ENCODE measurements around the gene MMP23B.
"Not testable (repeated sequence)": the region's sequence is repeated elsewhere in the genome, so short reads cannot be mapped to it uniquely, and the experiment has no call there.

MMP23B gene

DNA sequence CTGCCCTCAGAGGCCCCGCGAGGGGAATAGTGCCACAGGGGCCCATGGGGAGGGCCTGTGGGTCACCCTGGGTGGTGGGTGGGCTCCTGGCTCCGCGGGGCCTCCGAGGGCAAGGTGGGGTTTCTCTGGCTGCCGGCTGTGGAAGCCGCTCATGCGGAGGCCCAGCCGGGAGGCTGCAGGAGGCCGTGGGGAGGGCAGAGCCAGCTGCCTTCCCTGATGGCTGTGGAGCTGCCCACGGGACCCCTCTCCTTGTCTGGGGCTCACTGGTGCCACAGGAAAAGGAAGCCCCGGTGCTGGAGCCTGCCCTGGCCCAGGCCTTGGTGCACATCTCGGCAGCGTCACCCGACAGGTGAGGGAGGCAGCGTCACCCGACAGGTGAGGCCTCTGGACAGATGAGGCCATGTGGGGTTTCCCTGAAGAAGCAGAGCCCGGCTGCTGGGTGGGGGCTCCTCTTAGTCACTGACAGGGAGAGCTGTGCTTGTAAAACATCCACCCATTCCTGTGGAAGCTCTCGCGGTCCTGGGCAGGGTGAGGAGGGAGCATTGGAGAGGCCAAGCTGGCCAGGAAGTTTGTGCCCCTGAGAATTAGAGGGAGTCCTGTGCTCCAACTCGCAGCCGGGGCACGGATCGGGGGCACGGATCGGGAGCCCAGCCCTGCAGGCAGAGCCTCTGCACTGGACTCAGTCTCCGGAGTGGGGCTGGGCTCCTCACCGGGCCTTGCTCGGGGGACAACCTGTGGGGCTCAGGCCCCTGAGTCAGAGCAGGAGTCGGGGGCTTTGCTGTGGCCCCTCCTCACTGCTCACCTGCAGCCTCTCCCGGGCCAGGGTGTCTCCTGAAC is 10.6 kb upstream of the MMP23B start:
- no peak for DNase-seq

DNA sequence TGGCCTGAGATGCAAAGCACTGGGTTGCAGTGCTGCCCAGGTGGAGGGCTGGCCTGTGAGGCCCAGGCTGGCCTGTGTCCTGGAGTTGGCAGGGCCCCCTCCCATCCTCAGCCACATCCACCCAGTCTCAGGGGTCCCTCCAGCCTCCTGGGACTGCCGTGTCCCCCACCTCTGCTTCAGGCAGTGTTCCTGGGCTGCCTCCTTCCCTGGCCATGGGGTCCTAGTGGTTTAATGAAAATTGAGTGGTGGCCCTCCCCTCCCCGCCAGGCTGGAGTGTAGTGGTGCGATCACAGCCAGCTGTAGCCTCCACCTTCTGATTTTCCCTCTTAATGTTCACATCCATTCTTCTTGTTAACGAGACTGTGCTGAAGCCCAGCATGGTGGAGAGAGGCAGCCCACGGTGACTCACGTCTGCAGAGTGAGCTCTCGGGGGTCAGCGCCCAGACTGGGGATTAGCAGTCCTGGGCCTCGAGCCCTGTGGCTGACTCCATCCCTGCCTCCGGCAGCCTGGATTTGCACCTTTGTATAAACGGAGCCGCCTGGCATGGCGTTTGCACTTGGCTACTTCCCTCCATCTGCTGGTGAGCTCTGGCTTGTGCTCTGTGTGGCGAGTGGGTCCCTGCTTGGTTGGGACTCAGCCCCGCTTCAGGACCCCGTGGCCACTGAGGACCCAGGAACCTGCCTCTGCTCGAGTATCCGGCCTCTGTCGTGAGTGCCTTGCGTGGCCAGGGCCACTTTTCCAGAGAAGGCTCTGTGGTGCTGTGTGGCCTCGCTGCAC is 9.8 kb upstream of the MMP23B start:
- DNase-seq = no peak

DNA sequence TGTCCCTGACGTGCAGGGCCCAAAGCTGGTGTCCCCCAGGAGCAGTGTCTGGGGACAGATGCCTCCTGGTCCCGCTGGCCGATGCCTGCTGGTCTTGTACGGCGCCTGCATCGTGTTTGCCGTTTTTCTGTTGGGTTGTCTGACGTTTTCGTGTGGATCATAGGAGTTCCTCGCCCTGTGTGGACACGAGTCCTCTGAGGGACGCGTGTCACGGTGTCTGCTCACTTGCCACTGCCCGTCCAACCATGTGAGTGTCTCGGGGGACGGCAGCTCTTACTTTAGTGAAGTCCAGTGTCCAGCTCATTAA is 9.2 kb upstream of the MMP23B start:
- no peak for DNase-seq

DNA sequence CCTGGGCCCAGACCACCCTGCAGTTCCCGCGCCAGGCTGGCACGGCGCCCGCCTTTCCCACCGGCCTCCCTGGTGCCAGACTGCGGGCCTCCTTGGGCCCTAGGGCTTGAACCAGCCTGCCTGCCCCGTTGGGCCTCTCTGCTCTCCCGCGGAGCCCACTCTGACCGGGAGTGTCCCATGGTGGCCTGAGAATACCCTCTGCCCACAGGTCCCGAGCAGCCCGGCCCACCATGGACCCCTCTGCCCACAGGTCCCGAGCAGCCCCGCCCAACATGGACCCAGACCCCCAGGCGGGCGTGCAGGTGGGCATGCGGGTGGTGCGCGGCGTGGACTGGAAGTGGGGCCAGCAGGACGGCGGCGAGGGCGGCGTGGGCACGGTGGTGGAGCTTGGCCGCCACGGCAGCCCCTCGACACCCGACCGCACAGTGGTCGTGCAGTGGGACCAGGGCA is 8.8 kb upstream of the MMP23B start:
- no peak for DNase-seq

DNA sequence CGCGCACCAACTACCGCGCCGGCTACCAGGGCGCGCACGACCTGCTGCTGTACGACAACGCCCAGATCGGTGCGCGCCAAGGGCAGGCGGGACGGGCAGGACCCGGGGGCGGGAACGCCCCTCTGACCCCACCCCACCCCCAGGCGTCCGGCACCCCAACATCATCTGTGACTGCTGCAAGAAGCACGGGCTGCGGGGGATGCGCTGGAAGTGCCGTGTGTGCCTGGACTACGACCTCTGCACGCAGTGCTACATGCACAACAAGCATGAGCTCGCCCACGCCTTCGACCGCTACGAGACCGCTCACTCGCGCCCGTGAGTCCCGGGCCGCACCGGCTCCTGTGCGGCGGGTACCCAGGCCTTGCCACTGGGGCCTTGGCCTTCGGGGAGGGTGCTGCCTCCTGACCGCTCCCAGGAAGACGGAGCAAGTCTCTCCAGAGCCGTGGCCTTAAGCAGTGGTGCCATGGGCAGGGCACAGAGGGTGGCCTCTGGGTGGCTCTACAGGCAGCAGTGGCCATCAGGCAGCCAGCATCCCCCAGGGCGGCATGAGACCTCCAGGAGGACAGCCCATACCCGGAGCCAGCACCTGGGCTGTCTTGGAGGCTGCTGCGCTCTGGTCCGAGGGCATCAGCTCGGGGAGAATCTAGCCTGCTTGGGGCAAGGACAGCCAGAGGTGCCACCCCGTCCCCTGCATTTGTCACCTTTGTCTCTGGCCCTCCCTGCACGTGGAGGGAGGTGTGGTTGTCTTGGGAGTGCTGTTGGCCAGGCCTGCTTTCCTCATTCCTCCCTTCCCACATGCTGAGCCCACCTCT is 8.1 kb upstream of the MMP23B start:
- no peak for DNase-seq

DNA sequence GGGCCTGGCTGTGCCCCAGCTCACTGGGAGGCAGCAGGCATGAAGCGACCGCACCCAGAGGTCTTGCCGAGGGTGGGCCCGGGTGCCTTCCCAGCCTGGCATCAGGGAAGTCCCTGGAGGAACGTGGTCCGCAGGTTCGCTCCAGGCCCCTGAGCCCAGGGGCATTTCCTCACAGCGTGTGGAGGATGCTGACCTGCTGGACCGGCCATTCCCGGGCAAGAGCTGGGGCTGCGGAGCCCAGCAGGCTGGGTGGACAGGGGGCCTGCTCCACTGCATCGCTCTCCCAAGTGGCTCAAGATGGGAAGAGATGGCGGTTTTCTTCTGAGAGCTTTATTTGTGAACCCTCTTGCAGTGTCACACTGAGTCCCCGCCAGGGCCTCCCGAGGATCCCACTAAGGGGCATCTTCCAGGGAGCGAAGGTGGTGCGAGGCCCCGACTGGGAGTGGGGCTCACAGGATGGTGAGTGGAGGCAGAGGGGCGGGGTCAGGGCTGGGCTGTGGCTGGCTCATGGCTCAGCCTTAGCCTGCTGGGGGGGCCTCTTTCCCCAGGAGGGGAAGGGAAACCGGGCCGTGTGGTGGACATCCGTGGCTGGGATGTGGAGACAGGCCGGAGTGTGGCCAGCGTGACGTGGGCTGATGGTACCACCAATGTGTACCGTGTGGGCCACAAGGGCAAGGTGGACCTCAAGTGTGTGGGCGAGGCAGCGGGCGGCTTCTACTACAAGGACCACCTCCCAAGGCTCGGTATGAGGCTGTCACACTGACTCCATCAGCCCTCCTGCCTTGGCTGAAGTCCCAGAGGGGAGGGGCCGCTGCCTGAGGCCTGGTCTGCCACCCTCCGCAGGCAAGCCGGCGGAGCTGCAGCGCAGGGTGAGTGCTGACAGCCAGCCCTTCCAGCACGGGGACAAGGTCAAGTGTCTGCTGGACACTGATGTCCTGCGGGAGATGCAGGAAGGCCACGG is 7.2 kb upstream of the MMP23B start:
- no peak for DNase-seq

DNA sequence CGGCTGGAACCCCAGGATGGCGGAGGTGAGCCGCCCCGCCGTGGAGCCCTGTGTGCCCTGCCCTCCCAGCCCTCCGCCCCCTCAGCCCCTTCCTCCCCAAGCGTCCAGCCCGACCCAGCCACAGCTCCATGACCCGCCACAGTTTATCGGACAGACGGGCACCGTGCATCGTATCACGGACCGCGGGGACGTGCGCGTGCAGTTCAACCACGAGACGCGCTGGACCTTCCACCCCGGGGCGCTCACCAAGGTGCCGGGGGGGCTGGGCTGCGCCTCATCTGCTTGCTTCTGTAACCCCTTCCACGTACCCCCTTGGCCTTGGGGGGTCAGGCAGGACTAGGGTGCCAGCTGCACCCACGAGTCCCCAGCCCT is 6.6 kb upstream of the MMP23B start:
- no peak for DNase-seq

DNA sequence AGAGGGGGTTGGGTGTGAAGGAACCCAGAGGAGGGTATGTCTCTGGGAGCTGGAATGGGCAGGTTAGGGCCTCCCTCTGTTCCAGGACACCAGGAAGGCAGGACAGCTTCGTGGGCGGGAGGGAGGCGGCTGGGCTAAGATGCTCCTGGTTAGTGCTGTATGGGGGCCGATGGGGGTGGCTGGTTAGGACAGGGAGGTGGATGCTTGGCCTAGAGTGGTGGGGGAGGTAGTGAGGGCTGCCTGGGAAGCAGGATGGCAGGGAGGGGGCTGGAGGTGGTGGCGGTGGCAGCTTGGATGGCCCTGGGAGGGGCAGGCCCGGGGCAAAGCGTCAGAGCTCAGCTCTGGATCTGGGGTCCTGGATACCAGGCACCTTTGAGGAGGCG is 6.2 kb upstream of the MMP23B start:
- no peak for DNase-seq

DNA sequence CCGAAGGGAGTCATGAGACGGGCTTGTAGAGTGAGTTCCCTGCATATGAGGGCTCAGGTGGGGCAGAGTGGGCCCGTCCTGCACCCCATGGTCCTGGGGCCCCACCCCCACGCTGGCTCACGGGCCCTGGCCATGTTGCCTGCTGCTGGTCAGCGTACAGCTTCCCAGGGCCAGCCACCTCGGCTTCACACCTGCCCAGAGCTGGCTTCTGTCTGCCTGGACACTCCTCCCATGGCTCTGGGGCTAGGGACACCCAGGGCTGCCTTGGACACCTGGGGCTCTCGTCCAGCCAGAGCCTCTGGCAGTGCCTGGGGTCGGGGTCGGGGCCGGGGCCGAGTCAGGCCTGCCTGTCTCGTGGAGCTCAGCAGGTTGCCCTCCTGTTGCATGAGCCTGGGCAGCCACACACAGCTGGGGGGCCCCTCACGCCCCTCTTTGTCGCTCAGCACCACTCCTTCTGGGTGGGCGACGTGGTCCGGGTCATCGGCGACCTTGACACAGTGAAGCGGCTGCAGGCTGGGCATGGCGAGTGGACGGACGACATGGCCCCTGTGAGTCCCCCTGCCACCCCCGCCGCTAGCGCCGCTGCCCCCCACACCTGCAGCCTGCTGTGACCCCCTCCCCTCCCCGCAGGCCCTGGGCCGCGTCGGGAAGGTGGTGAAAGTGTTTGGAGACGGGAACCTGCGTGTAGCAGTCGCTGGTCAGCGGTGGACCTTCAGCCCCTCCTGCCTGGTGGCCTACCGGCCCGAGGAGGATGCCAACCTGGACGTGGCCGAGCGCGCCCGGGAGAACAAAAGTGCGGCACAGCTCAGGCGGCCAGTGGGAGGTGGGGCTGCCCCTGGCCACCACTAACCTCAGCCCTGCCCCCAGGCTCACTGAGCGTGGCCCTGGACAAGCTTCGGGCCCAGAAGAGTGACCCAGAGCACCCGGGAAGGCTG is 5.5 kb upstream of the MMP23B start:
- no peak for DNase-seq

DNA sequence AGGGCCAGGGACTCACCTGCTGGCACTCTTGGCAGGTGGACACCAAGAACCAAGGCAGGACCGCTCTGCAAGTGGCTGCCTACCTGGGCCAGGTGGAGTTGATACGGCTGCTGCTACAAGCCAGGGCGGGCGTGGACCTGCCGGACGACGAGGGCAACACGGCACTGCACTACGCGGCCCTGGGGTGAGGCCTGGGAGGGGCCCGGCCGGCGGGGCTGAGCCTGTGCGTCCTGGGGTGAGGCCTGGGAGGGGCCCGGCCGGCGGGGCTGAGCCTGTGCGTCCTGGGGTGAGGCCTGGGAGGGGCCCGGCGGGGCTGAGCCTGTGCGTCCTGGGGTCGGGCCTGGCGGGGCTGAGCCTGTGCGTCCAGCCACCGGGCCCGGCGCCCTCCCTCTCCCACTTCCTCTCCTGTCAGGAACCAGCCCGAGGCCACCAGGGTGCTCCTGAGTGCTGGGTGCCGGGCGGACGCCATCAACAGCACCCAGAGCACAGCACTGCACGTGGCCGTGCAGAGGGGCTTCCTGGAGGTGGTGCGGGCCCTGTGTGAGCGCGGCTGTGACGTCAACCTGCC is 4.6 kb upstream of the MMP23B start:
- no peak for DNase-seq

DNA sequence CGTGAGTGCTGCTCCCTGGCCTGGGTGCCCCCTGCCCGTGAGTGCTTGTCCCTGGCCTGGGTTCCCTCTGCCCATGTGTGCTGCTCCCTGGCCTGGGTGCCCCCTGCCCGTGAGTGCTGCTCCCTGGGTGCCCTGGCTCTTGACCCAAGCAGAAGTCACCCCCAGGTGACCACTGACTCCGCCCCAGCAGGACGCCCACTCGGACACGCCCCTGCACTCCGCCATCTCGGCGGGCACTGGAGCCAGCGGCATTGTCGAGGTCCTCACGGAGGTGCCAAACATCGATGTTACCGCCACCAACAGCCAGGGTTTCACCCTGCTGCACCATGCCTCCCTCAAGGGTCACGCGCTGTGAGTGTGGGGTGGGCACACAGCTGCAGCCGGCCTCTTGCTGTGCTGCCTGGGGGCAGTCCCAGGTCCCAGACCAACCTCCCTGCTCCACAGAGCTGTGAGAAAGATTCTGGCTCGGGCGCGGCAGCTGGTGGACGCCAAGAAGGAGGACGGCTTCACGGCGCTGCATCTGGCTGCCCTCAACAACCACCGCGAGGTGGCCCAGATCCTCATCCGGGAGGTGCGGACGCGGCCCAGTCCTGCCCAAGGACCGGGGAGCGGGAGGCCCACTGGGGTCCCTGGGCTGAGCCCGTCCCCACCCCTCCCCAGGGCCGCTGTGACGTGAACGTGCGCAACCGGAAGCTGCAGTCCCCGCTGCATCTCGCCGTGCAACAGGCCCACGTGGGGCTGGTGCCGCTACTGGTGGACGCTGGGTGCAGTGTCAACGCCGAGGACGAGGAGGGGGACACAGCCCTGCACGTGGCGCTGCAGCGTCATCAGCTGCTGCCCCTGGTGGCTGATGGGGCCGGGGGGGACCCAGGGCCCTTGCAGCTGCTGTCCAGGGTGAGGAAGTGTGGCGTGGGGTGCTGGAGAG is 3.9 kb upstream of the MMP23B start:
- DNase-seq = no peak

DNA sequence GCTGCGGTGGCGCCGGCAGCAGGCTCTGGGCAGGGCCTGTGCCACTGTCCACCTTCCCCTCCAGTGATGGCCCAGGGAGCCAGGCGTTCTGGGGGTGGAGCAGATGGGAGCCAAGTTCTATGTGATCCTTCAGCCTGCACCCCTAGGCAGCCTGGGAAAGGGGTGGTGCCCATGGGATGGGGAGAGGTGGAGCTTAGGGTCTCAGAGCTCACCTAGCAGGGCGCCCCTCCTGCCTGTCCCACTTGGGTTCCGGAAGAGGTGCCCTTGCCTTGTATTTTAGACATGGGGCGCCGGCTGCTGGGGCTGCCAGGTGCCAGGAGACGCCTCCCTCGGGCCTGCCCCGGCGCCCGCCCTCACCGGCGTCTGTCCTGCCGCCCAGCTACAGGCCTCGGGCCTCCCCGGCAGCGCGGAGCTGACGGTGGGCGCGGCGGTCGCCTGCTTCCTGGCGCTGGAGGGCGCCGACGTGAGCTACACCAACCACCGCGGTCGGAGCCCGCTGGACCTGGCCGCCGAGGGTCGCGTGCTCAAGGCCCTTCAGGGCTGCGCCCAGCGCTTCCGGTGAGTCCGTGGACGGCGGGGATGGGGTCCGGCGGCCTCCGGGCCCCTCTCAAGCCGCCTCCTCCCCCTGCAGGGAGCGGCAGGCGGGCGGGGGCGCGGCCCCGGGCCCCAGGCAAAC is 3.1 kb upstream of the MMP23B start:
- no peak for DNase-seq

DNA sequence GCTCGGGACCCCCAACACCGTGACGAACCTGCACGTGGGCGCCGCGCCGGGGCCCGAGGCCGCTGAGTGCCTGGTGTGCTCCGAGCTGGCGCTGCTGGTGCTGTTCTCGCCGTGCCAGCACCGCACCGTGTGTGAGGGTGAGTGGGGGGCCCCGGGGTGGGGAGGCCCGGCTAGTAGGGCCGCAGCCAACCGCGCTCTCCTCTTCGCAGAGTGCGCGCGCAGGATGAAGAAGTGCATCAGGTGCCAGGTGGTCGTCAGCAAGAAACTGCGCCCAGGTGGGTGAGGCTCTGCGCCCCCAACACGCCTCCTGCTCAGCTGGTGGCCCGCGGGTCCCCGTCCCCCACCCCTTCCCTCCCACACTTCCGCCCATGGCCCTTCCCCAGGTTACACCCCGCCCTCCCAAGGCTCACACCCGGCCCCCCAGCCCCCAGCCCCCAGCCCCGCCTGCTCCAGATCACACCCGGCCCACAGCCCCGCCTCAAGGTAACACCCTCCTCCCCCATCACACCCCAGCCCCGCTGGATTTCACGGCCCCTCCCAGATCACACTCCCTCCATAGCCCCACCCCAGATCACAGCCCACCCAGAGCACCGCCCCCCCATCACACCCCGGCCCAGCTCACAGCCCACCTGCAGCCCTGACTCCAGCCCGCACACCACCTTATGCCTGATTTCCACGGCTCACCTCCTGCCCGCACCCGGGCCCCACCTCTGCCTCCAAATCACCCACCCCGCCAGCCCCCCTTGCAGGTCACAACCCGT is 2.4 kb upstream of the MMP23B start:
- no peak for DNase-seq

DNA sequence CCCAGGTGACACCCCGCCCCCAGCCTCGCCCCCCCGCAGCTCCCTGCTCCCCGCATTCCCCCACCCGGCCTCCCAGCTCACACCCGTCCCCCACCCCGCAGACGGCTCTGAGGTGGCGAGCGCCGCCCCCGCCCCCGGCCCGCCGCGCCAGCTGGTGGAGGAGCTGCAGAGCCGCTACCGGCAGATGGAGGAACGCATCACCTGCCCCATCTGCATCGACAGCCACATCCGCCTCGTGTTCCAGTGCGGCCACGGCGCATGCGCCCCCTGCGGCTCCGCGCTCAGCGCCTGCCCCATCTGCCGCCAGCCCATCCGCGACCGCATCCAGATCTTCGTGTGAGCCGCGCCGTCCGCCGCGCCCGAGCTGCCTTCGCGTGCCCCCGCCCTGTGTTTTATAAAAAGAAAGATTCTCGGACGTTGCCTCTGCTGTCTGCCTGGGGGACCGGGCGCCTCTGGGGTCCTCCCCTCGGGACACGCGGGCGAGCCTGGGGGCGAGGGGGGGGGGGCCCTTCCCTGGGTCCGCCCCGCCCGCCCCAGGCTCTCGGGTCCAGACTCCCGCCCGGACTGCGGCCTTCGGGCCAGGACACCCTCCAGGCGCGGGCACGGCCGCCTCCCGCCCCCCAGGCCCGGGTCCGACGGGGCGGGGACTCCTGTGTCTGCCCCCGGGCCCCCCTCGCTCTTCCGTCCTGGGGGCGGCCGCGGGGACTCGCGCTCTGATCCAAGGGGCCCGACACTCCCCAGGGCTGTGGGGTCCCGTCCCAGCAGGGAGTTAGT is 1.6 kb upstream of the MMP23B start:
- DNase-seq = peak; percentile 56

DNA sequence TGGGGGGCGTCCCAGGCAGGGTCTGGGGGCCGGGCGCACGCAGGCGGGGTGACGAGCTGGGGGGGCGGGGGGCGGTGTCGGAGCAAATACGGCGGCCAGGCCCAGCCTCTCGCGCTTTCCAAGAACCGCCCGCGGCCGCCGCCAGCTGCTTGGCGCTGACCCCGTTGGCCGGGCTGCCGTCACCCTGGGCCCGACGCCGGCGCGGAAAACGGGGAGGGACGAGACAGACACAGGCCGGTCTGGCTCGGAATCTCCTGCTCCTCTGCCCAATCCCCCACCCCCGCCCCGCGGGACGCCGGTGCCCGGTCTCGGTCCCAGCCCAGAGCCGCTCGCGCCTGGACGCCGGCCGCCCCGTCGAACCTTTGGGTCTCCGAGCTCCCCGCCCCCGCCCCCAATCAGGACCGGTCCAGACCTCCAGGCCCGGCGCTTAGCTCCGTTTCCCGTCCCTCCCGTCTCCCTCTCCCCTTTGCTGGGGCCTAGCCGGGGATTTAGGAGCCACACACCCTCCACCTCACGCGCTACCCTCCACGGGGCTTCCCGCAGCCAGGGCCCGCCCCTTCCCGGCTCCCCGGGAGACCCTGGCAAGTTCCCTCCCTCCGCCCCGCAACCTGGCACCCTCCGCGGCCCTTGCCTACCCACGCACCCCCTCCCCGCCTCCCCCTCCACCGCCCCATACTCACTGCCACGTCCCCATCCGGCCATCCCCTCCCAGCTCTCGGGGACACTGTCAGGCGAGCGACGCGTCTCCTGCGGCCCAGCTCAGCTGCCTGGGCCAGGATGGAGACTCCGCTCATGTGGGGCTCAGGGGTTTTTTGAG is 800 bp upstream of the MMP23B start:
- DNase-seq = peak; percentile 11

DNA sequence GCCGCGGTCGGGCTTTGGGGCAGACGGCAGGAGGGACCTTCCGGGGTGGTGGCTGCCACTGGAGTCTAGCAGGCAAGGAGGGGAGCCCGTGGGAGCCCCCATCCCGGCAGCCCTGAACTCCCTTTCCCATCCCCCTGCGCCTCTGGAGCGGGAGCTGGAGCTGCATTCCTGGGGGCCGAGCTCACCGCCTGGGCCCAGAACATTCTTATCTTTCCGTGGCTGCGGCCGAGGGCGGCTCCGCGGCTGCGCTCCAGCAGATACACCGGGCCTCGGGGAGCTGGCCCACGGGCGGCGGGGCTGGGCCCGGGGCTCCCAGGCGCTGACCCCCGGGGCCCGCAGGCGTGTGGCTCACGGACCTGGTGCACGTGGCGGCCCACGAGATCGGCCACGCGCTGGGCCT is 1.4 kb downstream of the MMP23B start:
- not testable (repeated sequence) for DNase-seq

DNA sequence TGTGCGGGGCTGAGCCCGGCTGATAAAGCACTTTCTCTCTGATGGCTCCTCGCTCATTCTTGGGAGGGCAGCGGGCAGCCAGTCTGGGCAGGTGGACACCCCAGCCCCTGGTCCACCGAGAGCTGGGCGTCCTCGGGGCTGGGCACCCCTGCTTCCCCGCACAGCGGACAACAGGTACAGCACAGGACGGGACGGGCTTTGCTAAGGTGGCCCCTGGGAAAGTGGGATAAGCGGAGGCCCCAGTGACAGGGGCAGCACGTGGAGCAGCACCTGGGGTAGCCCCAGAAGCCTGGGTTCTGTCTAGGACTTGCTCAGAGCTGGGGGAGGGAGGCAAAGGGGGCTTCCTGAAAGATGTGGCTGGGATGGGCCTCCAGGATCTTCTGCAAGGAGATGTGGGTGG is 2.6 kb downstream of the MMP23B start:
- DNase-seq = not testable (repeated sequence)
